ENCODE results near the gene SLX4.

The SLX4 gene

DNA sequence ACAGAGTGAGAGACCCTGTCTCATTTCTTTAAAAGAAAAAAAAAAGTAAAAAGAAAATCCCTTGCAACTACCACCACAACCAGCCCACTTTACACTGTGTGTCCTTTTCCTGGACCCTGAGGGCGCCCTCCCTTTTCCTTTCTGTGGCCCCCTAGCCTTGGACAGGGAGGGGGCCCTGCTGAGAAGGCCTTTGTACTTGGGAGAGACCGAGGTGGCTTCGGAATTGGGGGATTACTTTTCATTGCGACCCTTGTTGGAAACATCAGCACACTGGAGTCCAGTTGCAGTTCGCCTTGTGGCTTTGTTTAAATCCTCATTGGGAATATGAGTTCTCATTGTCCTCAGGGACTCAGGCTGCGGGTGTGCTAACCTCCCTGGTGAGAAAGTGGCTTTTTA lies 33.7 kb upstream of the SLX4 start:
- TF ChIP-seq, protein P1, sequence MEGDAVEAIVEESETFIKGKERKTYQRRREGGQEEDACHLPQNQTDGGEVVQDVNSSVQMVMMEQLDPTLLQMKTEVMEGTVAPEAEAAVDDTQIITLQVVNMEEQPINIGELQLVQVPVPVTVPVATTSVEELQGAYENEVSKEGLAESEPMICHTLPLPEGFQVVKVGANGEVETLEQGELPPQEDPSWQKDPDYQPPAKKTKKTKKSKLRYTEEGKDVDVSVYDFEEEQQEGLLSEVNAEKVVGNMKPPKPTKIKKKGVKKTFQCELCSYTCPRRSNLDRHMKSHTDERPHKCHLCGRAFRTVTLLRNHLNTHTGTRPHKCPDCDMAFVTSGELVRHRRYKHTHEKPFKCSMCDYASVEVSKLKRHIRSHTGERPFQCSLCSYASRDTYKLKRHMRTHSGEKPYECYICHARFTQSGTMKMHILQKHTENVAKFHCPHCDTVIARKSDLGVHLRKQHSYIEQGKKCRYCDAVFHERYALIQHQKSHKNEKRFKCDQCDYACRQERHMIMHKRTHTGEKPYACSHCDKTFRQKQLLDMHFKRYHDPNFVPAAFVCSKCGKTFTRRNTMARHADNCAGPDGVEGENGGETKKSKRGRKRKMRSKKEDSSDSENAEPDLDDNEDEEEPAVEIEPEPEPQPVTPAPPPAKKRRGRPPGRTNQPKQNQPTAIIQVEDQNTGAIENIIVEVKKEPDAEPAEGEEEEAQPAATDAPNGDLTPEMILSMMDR (IDR thresholded peaks at IDR 0.05), result no peak
- H3K9ac ChIP-seq, result no peak overlapping the region
- H3K4me2 ChIP-seq (ENCODE audit: low read length), result no peak overlapping the region
- no peaks in the 10 kb centered on the region for H3K27me3 ChIP-seq (ENCODE audit: control insufficient read depth, insufficient read depth, low read length)
- no peak overlapping the region for H3K4me3 ChIP-seq (ENCODE audit: low read depth, low read length)
- no peak overlapping the region for H3K27ac ChIP-seq
- H3K9me3 ChIP-seq (ENCODE audit: control insufficient read depth, low read length), result no peaks in the 10 kb centered on the region
- no peaks in the 10 kb centered on the region for H3K79me2 ChIP-seq
- no peak overlapping the region for H2AFZ ChIP-seq
- no peaks in the 10 kb centered on the region for H3K36me3 ChIP-seq (ENCODE audit: control insufficient read depth, insufficient read depth, low read length)
- no peaks in the 10 kb centered on the region for H3K4me1 ChIP-seq

DNA sequence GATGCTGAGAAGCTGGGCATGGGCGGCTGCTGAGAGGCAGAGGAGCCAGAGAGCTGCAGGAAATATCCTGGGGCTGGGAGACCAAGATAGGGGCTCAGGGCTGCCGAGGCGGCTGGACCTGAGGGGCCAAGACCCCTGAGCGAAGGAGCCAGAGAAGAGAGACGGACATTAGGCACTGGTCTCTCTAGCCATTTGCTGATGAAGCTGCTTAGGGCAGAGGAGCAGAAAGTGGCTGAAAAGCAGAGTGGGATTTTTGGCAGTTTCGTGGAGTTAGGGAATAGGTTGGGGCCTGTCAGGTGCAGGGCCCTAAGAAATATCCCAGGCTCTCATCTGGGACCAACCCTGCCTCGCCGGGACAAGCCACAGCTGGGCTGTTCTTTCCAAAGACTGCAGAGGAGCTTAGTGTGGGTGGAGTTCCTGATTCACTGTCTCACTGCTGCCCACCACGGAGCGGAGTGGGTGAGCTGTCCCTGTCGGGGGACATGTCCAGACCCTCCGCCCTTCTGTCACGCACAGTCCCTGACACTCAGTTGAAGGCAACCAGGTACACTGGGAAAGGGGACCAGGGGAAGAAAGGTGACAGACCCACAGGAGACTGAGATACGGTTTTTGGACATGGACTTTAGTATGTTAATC lies 31.8 kb upstream of the SLX4 start:
- Histone ChIP-seq H3K9ac (no peak overlapping the region), H3K4me1 (no peaks in the 10 kb centered on the region), H3K4me3 (ENCODE audit: low read depth, low read length) (no peak overlapping the region), H3K27me3 (ENCODE audit: control insufficient read depth, insufficient read depth, low read length) (no peaks in the 10 kb centered on the region), H3K79me2 (peaks cover 2% of the 10 kb centered on the region), H3K9me3 (ENCODE audit: control insufficient read depth, low read length) (no peaks in the 10 kb centered on the region), H2AFZ (no peak overlapping the region), H3K27ac (no peak overlapping the region), H3K36me3 (ENCODE audit: control insufficient read depth, insufficient read depth, low read length) (no peaks in the 10 kb centered on the region), H3K4me2 (ENCODE audit: low read length) (no peak overlapping the region)
- TF ChIP-seq, protein P1 (IDR thresholded peaks at IDR 0.05), result no peak

DNA sequence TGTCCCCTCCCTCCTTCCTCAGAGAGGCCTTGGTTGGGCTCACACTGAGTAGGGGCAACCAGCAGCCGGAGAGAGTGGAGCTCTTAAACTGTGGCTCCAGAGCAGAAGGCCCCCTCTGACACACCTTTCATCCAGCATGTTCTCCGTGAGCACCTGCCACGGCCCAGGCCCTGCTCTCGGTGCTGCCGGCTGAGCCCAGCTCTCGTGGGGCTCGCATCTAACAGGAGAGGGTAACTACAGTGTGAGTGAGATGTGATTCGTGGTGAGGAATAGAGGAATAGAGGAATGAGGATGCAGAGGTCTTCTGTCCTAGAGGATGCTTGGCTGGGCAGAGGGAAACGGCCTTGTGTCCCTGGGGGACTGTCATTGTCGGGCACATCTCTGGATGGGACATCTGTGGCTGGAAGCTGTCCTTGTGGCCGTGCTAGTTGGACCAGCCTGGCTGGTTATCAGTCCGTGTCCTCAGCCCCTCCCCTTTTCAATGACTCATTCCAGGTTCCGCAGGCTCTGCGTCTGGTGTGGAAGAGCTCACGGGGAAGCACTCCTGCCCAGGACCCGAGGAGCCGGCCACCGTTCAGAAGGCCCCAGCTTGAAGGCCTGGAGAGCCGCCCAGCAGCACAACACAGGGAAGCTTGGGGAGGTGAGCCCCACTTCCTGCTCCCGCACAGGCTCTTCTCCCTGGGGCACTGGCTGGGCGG lies 31.1 kb upstream of the SLX4 start:
- Histone ChIP-seq H2AFZ (no peak overlapping the region), H3K4me2 (ENCODE audit: low read length) (no peak overlapping the region), H3K79me2 (peaks cover 2% of the 10 kb centered on the region), H3K27ac (no peak overlapping the region), H3K36me3 (ENCODE audit: control insufficient read depth, insufficient read depth, low read length) (no peaks in the 10 kb centered on the region), H3K4me1 (no peaks in the 10 kb centered on the region), H3K9me3 (ENCODE audit: control insufficient read depth, low read length) (no peaks in the 10 kb centered on the region), H3K27me3 (ENCODE audit: control insufficient read depth, insufficient read depth, low read length) (no peaks in the 10 kb centered on the region), H3K9ac (no peak overlapping the region), H3K4me3 (ENCODE audit: low read depth, low read length) (no peak overlapping the region)
- TF ChIP-seq, protein P1 (IDR thresholded peaks at IDR 0.05), result no peak

DNA sequence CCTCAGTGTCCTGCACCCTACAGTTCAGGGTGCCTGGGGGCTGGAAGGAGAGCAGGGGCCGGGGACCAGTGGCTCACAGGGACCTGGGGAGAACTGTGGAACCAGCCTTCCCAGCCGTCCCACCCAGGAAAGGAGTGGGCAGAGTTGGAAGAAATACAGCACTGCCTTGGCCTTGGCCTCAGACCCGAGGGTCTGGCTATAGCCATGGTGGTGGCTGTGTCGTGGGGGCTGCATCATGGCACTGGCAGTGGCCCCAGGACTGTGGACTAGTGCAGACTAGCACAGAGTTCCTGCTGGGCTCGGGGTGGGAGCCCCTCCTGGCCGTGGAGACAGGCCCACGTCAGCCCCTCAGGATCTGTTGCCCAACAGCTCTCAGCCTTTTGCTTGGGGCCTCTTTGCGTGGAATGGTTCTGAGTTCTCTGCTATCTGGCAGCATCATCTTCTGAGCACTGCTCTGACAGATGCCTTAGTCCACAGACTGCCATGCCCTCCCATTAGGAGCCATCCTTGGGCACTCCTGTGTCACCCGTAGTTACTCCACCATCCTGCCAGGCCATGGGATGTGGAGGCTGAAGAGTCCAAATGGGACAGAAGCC lies 30.5 kb upstream of the SLX4 start:
- H3K4me2 ChIP-seq (ENCODE audit: low read length), result no peak overlapping the region
- H3K4me3 ChIP-seq (ENCODE audit: low read depth, low read length), result no peak overlapping the region
- TF ChIP-seq, protein P1 (IDR thresholded peaks at IDR 0.05), result no peak
- no peak overlapping the region for H3K27ac ChIP-seq
- no peaks in the 10 kb centered on the region for H3K9me3 ChIP-seq (ENCODE audit: control insufficient read depth, low read length)
- H2AFZ ChIP-seq, result no peak overlapping the region
- no peak overlapping the region for H3K9ac ChIP-seq
- H3K79me2 ChIP-seq, result peaks cover 2% of the 10 kb centered on the region
- no peaks in the 10 kb centered on the region for H3K36me3 ChIP-seq (ENCODE audit: control insufficient read depth, insufficient read depth, low read length)
- no peaks in the 10 kb centered on the region for H3K27me3 ChIP-seq (ENCODE audit: control insufficient read depth, insufficient read depth, low read length)
- no peaks in the 10 kb centered on the region for H3K4me1 ChIP-seq

Data from parathyroid adenoma (tissue), 2 donors.